GM23248 (cell line): ENCODE measurements around the gene URB2.

ENCODE experiments used
- EZH2 ChIP-seq: fragments of 200-600 bp; sonication (generic); IDR thresholded peaks from 2 replicates; pipeline ENCODE4 v1.6.1; 2018; ENCODE audit warnings: antibody characterized with exemption, mild to moderate bottlenecking; ENCODE audit not compliant: insufficient read depth, poor library complexity, severe bottlenecking
- EZH2phosphoT487 ChIP-seq: fragments of 200-600 bp; sonication (generic); IDR thresholded peaks from 2 replicates; pipeline ENCODE4 v1.6.1; 2018; ENCODE audit warnings: antibody characterized with exemption, moderate library complexity, mild to moderate bottlenecking, low read depth; ENCODE audit not compliant: insufficient read depth

GRCh38 chr1:229620876-229621275, 5.2 kb upstream of the URB2 start:
- TF ChIP-seq EZH2: no peak
- TF ChIP-seq EZH2phosphoT487: no peak
